ENCODE measurements around the gene PRC1. TPM values are rescaled to one million over a fixed set of nuclear protein-coding genes. Genes with fewer than 3 reads are reported as not detected.

The PRC1 gene
- total RNA-seq, 1 donor from 2014 or later: 11.8 TPM

DNA sequence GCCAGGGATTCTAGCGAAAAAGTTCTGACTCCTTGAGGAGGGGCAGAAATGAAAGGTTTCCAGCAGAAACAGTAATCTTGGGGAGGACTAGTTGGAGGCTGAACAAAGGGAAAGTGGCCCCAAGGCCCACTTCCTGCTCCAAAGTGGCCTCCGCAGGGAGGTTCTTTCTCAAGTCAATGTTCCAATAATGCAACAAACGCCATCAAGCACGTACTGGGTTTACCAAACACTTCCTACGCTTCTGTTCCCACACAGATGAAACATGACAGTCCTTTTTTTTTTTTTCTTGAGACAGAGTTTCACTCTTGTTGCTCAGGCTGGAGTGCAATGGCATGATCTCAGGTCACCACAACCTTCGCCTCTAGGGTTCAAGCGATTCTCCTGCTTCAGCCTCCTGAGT, 49.2 kb downstream of the PRC1 start:
- DNase-seq (ENCODE audit: low read depth): no peak
- Mint-ChIP-seq H3K4me1 (ENCODE audit: low read depth, unreplicated experiment) (no peaks in the 10 kb centered on the region), H3K27ac (ENCODE audit: unreplicated experiment) (no peak overlapping the region), H3K36me3 (ENCODE audit: low read depth, unreplicated experiment) (peaks cover 29% of the 10 kb centered on the region), H3K27me3 (ENCODE audit: low read depth, unreplicated experiment) (no peaks in the 10 kb centered on the region), H3K9me3 (ENCODE audit: unreplicated experiment) (no peaks in the 10 kb centered on the region), H3K4me3 (ENCODE audit: unreplicated experiment) (no peak overlapping the region)
- Histone ChIP-seq H3K36me3 (ENCODE audit: insufficient read depth, low read length) (peaks cover 52% of the 10 kb centered on the region), H3K9me3 (ENCODE audit: insufficient read depth, low read depth, low read length) (no peaks in the 10 kb centered on the region), H3K27ac (ENCODE audit: low read depth, low read length) (no peak overlapping the region), H3K79me2 (ENCODE audit: insufficient read depth, low read length) (no peaks in the 10 kb centered on the region), H3K4me1 (ENCODE audit: insufficient read depth, low read length) (no peaks in the 10 kb centered on the region), H3K4me2 (ENCODE audit: low read length) (no peak overlapping the region), H3K4me3 (ENCODE audit: insufficient read depth, low read depth, low read length) (no peak overlapping the region), H4K20me1 (ENCODE audit: insufficient read depth, low read length) (peaks cover 7% of the 10 kb centered on the region), H3K9ac (ENCODE audit: low read length) (no peak overlapping the region), H2AFZ (ENCODE audit: low read depth, low read length) (no peak overlapping the region), H3K27me3 (ENCODE audit: insufficient read depth, low read length) (no peaks in the 10 kb centered on the region)
- no peak for FAIRE-seq
- TF ChIP-seq CTCF (IDR thresholded peaks at IDR 0.05; ENCODE audit: insufficient read depth, low read depth, low read length) (no peak), EZH2 (IDR thresholded peaks at IDR 0.05; ENCODE audit: insufficient read depth, low read length) (no peak)

DNA sequence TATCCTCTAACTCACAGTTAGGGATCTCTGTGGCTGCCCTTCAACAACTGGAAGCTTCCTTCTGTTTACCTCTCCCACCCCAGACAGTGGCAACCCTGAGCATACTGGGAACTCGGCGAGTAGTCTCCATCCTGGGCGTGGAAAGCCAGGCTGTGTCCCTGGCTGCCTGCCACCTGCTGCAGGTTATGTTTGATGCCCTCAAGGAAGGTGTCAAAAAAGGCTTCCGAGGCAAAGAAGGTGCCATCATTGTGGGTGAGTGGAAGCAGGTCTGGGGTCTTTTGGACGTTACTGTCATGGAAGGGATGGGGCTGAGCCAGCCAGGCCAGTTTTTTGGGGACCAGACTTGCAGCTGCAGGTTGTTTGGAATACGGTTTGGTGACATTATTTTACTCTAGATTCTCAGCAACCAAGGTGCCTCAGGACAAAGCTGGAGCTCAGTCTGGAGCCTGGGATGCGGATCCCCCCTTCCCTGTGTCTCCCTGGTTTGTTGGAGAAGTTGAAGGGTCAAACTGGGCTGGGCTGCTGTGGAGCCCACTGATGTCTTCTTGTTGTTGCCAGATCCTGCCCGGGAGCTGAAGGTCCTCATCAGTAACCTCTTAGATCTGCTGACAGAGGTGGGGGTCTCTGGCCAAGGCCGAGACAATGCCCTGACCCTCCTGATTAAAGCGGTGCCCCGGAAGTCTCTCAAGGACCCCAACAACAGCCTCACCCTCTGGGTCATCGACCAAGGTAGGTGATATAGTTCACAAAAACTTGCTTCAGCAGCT, 51.8 kb downstream of the PRC1 start:
- peaks cover 26% of the 10 kb centered on the region for H3K36me3 Mint-ChIP-seq (ENCODE audit: low read depth, unreplicated experiment)
- no peak for TF ChIP-seq CTCF (IDR thresholded peaks at IDR 0.05; ENCODE audit: insufficient read depth, low read depth, low read length)
- no peak for TF ChIP-seq EZH2 (IDR thresholded peaks at IDR 0.05; ENCODE audit: insufficient read depth, low read length)
- H3K9me3 Mint-ChIP-seq (ENCODE audit: unreplicated experiment): no peaks in the 10 kb centered on the region
- H3K4me2 ChIP-seq (ENCODE audit: low read length): no peak overlapping the region
- no peak overlapping the region for H3K27ac ChIP-seq (ENCODE audit: low read depth, low read length)
- H3K4me1 Mint-ChIP-seq (ENCODE audit: low read depth, unreplicated experiment): no peaks in the 10 kb centered on the region
- no peaks in the 10 kb centered on the region for H3K27me3 Mint-ChIP-seq (ENCODE audit: low read depth, unreplicated experiment)
- no peak overlapping the region for H3K4me3 Mint-ChIP-seq (ENCODE audit: unreplicated experiment)
- H3K9me3 ChIP-seq (ENCODE audit: insufficient read depth, low read depth, low read length): no peaks in the 10 kb centered on the region
- H3K27ac Mint-ChIP-seq (ENCODE audit: unreplicated experiment): no peak overlapping the region
- H3K4me3 ChIP-seq (ENCODE audit: insufficient read depth, low read depth, low read length): no peak overlapping the region
- H3K36me3 ChIP-seq (ENCODE audit: insufficient read depth, low read length): peaks cover 57% of the 10 kb centered on the region
- peaks cover 7% of the 10 kb centered on the region for H4K20me1 ChIP-seq (ENCODE audit: insufficient read depth, low read length)
- FAIRE-seq (no peak), DNase-seq (ENCODE audit: low read depth) (no peak)
- no peaks in the 10 kb centered on the region for H3K27me3 ChIP-seq (ENCODE audit: insufficient read depth, low read length)
- peaks cover 4% of the 10 kb centered on the region for H3K79me2 ChIP-seq (ENCODE audit: insufficient read depth, low read length)
- H3K9ac ChIP-seq (ENCODE audit: low read length): no peak overlapping the region
- no peak overlapping the region for H2AFZ ChIP-seq (ENCODE audit: low read depth, low read length)
- H3K4me1 ChIP-seq (ENCODE audit: insufficient read depth, low read length): no peaks in the 10 kb centered on the region

GRCh38 chr15:90941038-90941437, 53.3 kb downstream of the PRC1 start:
- Mint-ChIP-seq H3K4me3 (ENCODE audit: unreplicated experiment) (no peak overlapping the region), H3K27me3 (ENCODE audit: low read depth, unreplicated experiment) (no peaks in the 10 kb centered on the region), H3K9me3 (ENCODE audit: unreplicated experiment) (no peaks in the 10 kb centered on the region), H3K4me1 (ENCODE audit: low read depth, unreplicated experiment) (peaks cover 7% of the 10 kb centered on the region), H3K27ac (ENCODE audit: unreplicated experiment) (no peak overlapping the region), H3K36me3 (ENCODE audit: low read depth, unreplicated experiment) (peaks cover 16% of the 10 kb centered on the region)
- no peak overlapping the region for H2AFZ ChIP-seq (ENCODE audit: low read depth, low read length)
- no peak overlapping the region for H3K9ac ChIP-seq (ENCODE audit: low read length)
- no peaks in the 10 kb centered on the region for H3K9me3 ChIP-seq (ENCODE audit: insufficient read depth, low read depth, low read length)
- H3K79me2 ChIP-seq (ENCODE audit: insufficient read depth, low read length): peaks cover 15% of the 10 kb centered on the region
- no peak for TF ChIP-seq EZH2 (IDR thresholded peaks at IDR 0.05; ENCODE audit: insufficient read depth, low read length)
- no peak for TF ChIP-seq CTCF (IDR thresholded peaks at IDR 0.05; ENCODE audit: insufficient read depth, low read depth, low read length)
- no peak for DNase-seq (ENCODE audit: low read depth)
- H4K20me1 ChIP-seq (ENCODE audit: insufficient read depth, low read length): peaks cover 14% of the 10 kb centered on the region
- no peak overlapping the region for H3K4me2 ChIP-seq (ENCODE audit: low read length)
- H3K36me3 ChIP-seq (ENCODE audit: insufficient read depth, low read length): peaks cover 54% of the 10 kb centered on the region
- FAIRE-seq: no peak
- no peaks in the 10 kb centered on the region for H3K27me3 ChIP-seq (ENCODE audit: insufficient read depth, low read length)
- no peak overlapping the region for H3K4me3 ChIP-seq (ENCODE audit: insufficient read depth, low read depth, low read length)
- no peak overlapping the region for H3K27ac ChIP-seq (ENCODE audit: low read depth, low read length)
- H3K4me1 ChIP-seq (ENCODE audit: insufficient read depth, low read length): peaks cover 11% of the 10 kb centered on the region

Data from astrocyte (in vitro differentiated cells and primary cell).